Neutrophil (primary cell): ENCODE results near the gene RIN3.

Source experiments
- H3K27ac ChIP-seq: fragments of 200-600 bp; sonication (generic); 2 replicates; pipeline ENCODE4 v1.5.1; 2016; ENCODE audit warnings: mild to moderate bottlenecking, moderate library complexity
- H3K27me3 ChIP-seq: fragments of 200-600 bp; sonication (generic); 2 replicates; pipeline ENCODE4 v1.6.0; 2016; ENCODE audit warnings: mild to moderate bottlenecking
- H3K36me3 ChIP-seq: fragments of 200-600 bp; sonication (generic); 2 replicates; pipeline ENCODE4 v1.5.1; 2017
- H3K4me1 ChIP-seq, 2 experiments: fragments of 200-600 bp in 1 of 2; sonication (generic) in 1 of 2; 1 replicate in 1 of 2; 2 replicates in 1 of 2; pipeline versions ENCODE4 v1.5.1 to v1.6.1; 2013 to 2016; ENCODE audit warnings: low read depth in 1 of 2, low read length in 1 of 2, mild to moderate bottlenecking in 1 of 2, moderate library complexity in 1 of 2; ENCODE audit not compliant: control insufficient read depth in 1 of 2, insufficient read depth in 1 of 2
- H3K4me3 ChIP-seq, 2 experiments: fragments of 200-600 bp in 1 of 2; sonication (generic) in 1 of 2; 1 replicate in 1 of 2; 2 replicates in 1 of 2; pipeline ENCODE4 v1.5.1; 2013 to 2016; ENCODE audit warnings: low read depth in 1 of 2, low read length in 1 of 2, mild to moderate bottlenecking in 1 of 2, moderate library complexity in 1 of 2
- H3K9me3 ChIP-seq: fragments of 200-600 bp; sonication (generic); 2 replicates; pipeline ENCODE4 v1.5.1; 2016
- TF ChIP-seq, protein P1 (sequence below): fragments of 200-600 bp; sonication (generic); IDR thresholded peaks from 2 replicates; pipeline ENCODE4 v1.5.1; 2016; ENCODE audit warnings: antibody characterized with exemption

The RIN3 gene, protein sequence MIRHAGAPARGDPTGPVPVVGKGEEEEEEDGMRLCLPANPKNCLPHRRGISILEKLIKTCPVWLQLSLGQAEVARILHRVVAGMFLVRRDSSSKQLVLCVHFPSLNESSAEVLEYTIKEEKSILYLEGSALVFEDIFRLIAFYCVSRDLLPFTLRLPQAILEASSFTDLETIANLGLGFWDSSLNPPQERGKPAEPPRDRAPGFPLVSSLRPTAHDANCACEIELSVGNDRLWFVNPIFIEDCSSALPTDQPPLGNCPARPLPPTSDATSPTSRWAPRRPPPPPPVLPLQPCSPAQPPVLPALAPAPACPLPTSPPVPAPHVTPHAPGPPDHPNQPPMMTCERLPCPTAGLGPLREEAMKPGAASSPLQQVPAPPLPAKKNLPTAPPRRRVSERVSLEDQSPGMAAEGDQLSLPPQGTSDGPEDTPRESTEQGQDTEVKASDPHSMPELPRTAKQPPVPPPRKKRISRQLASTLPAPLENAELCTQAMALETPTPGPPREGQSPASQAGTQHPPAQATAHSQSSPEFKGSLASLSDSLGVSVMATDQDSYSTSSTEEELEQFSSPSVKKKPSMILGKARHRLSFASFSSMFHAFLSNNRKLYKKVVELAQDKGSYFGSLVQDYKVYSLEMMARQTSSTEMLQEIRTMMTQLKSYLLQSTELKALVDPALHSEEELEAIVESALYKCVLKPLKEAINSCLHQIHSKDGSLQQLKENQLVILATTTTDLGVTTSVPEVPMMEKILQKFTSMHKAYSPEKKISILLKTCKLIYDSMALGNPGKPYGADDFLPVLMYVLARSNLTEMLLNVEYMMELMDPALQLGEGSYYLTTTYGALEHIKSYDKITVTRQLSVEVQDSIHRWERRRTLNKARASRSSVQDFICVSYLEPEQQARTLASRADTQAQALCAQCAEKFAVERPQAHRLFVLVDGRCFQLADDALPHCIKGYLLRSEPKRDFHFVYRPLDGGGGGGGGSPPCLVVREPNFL

GRCh38 chr14:92513204-92513965 lies at the start of gene RIN3:
TSS of gene RIN3 (plus strand) at chr14:92513781. CDS start at chr14:92513933, 152 bp downstream.
- peak within 1 kb of the TSS; percentile 89 to 93 for H3K4me3 ChIP-seq
- H3K27ac ChIP-seq: peak within 1 kb of the TSS; percentile 90
- H3K9me3 ChIP-seq: no peaks in the 10 kb centered on the region
- no peaks in the 10 kb centered on the region for H3K36me3 ChIP-seq
- TF ChIP-seq, protein P1, sequence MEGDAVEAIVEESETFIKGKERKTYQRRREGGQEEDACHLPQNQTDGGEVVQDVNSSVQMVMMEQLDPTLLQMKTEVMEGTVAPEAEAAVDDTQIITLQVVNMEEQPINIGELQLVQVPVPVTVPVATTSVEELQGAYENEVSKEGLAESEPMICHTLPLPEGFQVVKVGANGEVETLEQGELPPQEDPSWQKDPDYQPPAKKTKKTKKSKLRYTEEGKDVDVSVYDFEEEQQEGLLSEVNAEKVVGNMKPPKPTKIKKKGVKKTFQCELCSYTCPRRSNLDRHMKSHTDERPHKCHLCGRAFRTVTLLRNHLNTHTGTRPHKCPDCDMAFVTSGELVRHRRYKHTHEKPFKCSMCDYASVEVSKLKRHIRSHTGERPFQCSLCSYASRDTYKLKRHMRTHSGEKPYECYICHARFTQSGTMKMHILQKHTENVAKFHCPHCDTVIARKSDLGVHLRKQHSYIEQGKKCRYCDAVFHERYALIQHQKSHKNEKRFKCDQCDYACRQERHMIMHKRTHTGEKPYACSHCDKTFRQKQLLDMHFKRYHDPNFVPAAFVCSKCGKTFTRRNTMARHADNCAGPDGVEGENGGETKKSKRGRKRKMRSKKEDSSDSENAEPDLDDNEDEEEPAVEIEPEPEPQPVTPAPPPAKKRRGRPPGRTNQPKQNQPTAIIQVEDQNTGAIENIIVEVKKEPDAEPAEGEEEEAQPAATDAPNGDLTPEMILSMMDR: no peak
- H3K27me3 ChIP-seq: no peaks in the 10 kb centered on the region
- peaks cover 51 to 54% of the 10 kb centered on the region in 2 experiments for H3K4me1 ChIP-seq

- peaks cover 47 to 60% of the 10 kb centered on the region in 2 experiments for H3K4me1 ChIP-seq
- H3K4me3 ChIP-seq: no peak overlapping the region
- TF ChIP-seq, protein P1: no peak
- no peaks in the 10 kb centered on the region for H3K36me3 ChIP-seq
- no peaks in the 10 kb centered on the region for H3K9me3 ChIP-seq
- no peaks in the 10 kb centered on the region for H3K27me3 ChIP-seq
- H3K27ac ChIP-seq: no peak overlapping the region
Measured at GRCh38 chr14:92464156-92464555, 49.4 kb upstream of the RIN3 start.

GRCh38 chr14:92464716-92465115 lies 48.9 kb upstream of the RIN3 start:
- Histone ChIP-seq H3K27me3 (no peaks in the 10 kb centered on the region), H3K4me3 (no peak overlapping the region), H3K36me3 (no peaks in the 10 kb centered on the region), H3K27ac (peak overlapping the region; percentile 71), H3K4me1 (peaks cover 43 to 54% of the 10 kb centered on the region in 2 experiments), H3K9me3 (no peaks in the 10 kb centered on the region)
- TF ChIP-seq, protein P1: no peak

DNA sequence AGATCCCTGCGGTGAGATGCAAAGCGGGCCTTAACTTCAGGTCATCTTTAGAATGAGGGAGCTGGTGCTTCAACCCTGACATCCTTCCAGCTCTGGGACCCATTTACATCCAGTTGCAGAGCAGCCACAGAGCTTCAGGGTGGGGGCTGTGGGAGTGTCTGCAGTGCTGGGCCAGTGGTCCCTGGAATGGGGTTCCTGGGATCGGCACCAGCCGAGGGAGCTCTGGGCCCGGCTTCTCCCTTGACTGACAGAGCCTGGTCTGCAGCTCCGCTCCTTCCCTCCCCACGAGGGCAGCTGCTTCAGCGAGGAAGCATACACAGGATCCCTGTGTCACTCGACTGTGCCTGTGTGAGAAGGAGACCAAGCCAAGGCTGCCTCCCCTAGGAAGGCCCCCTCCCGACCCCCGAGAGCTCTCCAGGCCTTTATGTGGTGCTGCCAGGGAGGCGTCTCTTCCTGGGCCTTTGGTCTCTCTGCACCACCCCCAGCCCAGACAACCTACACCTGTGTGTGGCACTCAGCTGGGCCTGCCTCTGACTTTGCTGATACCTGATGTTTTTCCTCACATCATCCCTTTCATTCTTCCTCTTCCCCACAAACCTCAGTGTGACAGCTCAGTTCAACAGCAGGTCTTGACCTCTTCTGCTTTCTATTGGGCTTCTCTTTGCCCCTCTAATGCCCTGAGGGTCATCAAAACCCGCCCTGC lies 48.1 kb upstream of the RIN3 start:
- H3K27ac ChIP-seq: peak overlapping the region; percentile 71
- H3K27me3 ChIP-seq: no peaks in the 10 kb centered on the region
- H3K9me3 ChIP-seq: no peaks in the 10 kb centered on the region
- H3K4me3 ChIP-seq: no peak overlapping the region
- TF ChIP-seq, protein P1: no peak
- H3K4me1 ChIP-seq: peaks cover 39 to 48% of the 10 kb centered on the region in 2 experiments
- H3K36me3 ChIP-seq: no peaks in the 10 kb centered on the region
